ENCODE data around the gene UBD.

The UBD gene

GRCh38 chr6:29558439-29559079 is 973 bp downstream of the UBD start:
- DNase-seq: no peak

- DNase-seq: no peak
Measured at GRCh38 chr6:29557320-29557719, 2.2 kb downstream of the UBD start.

- no peak for DNase-seq
Measured at GRCh38 chr6:29554764-29555163, 4.8 kb downstream of the UBD start.

- DNase-seq: no peak
Measured at GRCh38 chr6:29553268-29554057, 6.1 kb downstream of the UBD start.

GRCh38 chr6:29552512-29553051 is 7.0 kb downstream of the UBD start:
- peak in 1 of 2 donors; percentile 29 for DNase-seq

GRCh38 chr6:29547573-29547972 is 12.0 kb downstream of the UBD start:
- DNase-seq: no peak

- DNase-seq: no peak
Measured at GRCh38 chr6:29537714-29538403, 21.7 kb downstream of the UBD start.

- DNase-seq: no peak
Measured at GRCh38 chr6:29532320-29532951, 27.1 kb downstream of the UBD start.

GRCh38 chr6:29531668-29532067 is 27.9 kb downstream of the UBD start:
- DNase-seq: no peak

- no peak for DNase-seq
Measured at GRCh38 chr6:29530671-29531310, 28.7 kb downstream of the UBD start.

GRCh38 chr6:29529956-29530355 is 29.6 kb downstream of the UBD start:
- no peak for DNase-seq

GRCh38 chr6:29528988-29529560 is 30.5 kb downstream of the UBD start:
- no peak for DNase-seq

GRCh38 chr6:29528300-29528931 is 31.1 kb downstream of the UBD start:
- no peak for DNase-seq

- DNase-seq: no peak
Measured at GRCh38 chr6:29527564-29527963, 32.0 kb downstream of the UBD start.

- no peak for DNase-seq
Measured at GRCh38 chr6:29527126-29527525, 32.4 kb downstream of the UBD start.

GRCh38 chr6:29525311-29525639 is 34.3 kb downstream of the UBD start:
- no peak for DNase-seq

- DNase-seq: no peak
Measured at GRCh38 chr6:29524444-29525310, 34.9 kb downstream of the UBD start.

GRCh38 chr6:29524044-29524443 is 35.5 kb downstream of the UBD start:
- DNase-seq: no peak

GRCh38 chr6:29522227-29522626 is 37.3 kb downstream of the UBD start:
- DNase-seq: no peak

GRCh38 chr6:29521006-29521680 is 38.4 kb downstream of the UBD start:
- DNase-seq: no peak
